HG03565 (cell line): ENCODE data around the gene DUSP3.

Experiments
- ATAC-seq: cut with Tn5 transposase; IDR thresholded peaks from one replicate; pipeline ENCODE4 v1.9.1; 2021; ENCODE audit warnings: mild to moderate bottlenecking, moderate library complexity; ENCODE audit not compliant: unreplicated experiment

Gene DUSP3

DNA sequence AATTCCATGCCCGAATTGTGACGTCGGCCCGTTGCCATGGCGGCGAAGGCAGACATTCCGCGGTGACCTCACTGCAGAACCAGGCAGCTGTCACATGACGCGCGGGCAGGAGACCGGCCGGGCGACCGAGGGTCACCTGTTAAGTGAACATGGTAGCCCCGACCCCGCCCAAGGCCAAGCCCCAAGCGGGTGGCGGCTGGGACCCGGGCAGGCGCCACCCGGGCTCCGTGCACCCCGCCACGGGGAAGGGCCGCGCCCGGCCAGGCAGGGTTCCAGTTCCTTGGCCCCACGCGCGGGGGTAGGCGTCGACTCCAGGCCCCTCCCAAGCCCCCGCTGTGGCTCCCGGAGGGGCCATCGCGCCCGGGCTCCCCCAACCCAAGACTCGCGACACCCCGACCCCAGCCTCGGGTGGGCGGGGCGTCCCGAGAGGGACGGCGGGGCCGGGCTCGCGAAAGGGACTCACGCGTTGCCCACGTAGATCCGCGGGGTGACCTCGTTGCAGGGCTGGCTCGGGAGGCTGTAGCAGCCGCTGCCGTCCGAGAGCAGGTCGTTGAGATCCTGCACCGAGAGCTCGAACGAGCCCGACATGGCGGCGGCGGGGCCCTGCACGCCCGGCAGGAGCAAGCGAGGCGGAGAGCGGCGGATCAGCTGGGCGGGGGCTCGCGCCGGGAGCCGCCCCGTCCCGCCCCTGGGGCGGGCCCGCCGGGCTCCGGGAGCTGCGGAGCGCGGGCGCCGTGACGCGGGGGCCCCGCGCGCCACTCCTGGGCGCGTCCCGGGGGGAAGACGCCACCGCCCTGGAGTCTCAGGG, at the start of gene DUSP3:
Gene DUSP3 (minus strand): TSS at position 641 of the 808 bp plus-strand sequence. CDS start 53 bp downstream, at position 588.
- peak; percentile 74 for ATAC-seq

DNA sequence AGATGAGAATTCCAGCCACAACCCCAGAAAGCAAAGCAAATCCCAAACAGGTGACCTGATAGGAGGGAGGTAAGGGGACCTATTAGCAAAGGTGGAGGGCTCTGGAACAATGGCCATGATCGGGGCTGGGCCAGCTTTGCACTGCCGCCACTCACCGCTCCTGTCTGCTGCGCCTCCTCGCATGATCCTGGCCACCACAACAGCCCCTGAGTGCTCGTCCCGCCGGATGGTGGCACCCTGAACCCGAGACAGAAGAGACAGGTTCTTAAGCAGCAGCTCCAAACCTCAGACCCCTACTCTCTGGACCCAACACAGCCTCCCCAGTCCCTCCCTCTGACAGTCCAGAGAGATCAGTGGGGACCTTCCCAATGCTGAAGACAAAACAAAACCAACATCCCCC, 48.8 kb upstream of the DUSP3 start:
- no peak for ATAC-seq

DNA sequence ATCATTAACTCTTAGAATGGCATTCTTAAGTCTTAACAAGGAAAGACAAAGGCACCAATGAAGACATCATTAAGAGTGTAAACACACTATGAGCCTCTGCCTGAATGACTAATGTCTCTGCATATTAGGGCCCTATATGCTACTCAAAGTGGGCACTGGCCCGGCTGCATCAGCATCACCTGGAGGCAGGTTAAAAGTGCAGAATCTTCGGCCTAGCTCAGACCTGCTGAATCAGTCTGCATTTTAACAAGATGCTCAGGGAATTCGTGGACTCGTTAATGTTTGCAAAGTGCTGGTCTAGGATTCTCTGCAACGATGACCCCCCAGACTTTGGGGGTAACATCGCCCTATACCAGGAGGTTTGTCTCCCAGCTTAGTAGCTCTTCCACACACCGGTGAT, 47.4 kb upstream of the DUSP3 start:
- no peak for ATAC-seq

DNA sequence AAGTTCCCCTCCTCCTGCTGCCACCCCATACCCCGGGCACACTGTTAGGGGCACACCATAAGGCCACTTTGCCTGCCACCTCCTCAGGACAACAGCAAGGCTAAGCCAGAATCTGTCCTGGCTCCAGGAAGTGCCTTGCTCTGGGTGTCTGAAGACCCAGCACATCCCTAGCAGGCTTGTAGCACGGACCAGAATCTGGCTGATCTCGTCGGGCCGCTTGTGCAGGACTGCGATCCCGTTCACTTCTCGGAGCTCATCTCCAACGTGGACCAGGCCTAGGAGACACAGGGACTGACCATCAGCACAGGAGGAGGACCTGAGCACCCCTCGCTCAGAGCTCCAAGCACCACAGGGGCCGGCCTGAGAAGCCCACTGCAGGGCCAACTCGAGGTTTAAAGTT, 46.8 kb upstream of the DUSP3 start:
- ATAC-seq, result no peak

DNA sequence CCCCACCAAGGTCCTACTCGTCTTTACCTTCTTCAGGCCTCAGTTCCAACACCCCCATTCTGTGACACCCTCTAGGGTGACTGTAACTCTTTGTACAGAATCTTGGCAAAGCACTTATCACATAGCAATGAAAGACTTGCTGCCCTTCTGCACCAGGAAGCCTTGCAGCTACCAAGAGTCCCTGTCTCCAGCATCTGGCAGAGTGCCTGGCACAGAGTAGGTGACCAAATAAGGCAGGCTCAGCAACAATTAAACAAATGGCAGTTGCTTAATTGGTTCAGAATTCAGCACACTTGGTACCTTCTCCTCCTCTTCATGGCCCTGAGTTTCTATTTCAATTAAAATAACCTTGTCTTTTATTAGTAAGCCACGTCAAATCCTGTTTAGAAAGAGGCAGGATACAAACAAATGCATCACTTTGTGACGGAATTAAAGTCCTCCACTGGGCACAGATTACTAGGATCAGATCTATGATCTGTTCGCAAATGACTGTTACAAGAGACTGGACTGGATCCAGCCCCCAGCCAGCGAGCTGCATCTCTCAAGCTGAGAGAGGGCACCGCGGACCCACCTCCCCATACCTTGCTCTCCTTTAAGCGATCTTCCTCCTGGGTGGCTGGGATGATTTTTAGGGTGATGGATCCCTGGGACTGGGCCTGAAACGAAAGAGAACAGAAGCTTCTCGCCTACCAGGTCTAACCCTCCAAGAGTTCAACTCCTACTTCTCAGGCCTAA, 44.7 kb upstream of the DUSP3 start:
- no peak for ATAC-seq

DNA sequence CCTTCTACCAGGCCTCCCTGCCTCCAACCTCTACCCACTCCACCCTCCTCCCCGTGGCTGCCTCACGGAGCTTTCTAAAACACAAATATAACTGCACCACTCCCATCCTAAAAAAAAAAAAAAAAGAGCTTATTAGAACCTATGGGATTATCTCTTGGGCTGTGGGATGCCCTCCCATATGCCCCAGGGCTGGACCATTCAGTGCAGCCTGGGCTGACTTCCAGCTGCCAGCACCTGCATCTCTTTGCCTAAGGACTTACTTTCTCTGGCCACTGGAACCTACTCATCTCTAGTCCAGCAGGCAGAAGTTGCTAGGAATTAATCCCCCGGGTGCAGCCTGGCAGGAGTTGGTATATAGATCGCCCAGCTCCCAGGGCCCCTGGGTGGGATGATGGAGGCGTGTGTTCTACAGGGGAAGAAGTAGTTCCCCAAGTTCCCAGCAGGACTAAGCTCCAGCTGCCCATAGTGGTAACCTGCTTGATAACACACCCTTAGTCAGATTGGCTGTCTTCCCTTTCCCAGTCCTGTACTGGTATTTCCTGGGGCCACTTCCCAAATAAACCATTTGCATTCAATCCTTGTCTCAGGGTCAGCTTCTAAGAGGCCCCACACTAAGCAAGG, 43.9 kb upstream of the DUSP3 start:
- ATAC-seq, result no peak

DNA sequence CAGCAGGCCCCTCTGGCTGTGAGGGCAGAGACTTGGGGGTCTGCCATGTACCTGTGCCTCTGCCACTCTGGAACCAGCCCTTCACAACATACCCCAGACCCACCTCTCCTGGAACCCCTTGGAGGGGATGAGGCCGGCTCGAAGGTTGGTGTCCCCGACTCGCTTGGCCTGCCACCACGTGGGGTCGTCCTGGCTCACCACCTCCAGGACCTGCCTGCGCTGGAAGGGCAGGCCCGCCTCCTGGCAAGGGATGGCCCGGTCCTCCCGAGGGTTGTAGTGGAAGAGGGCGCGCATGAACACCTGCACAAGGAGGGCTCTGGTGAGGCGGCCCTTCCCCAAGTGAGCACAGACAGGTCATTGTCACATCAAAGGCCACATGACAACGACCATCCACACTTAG, 42.0 kb upstream of the DUSP3 start:
- ATAC-seq, result no peak

DNA sequence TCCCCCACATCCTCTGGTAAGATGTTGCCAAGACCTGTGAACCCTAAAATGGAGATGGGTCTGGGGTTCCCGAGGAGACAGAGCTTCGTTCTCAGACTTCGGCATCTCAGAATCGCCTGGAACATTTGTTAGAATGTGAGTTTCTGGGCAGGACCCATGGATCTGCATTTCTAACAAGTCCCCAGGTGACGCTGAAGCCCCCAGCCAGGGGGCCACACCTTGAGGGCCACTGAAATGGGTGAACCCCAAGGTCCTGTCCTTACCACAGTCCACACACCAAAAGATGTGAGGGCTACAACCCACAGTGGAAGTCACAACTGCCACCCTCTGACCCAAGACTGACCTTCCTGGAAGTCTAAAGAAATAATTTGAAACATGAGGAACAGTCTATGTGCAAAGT, 40.2 kb upstream of the DUSP3 start:
- no peak for ATAC-seq

DNA sequence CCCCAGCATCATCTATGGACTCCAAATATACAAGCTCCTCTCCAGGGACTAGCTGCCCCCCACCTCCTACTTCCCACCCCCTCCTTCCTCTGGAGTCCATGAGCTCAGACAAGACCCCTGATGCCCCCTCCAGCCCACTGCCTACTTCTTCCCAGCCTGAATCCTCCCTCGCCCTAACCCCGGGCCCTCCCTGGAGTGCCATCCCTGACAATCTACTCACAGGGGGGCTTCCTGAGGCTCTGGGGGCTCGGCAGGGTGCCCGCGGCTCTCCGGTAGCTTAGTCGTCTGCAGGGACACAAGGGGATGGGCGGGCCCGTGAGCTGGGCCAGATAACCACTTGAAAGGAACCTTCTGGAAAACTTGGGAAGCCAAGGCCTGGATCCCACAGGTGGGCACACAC, 39.0 kb upstream of the DUSP3 start:
- no peak for ATAC-seq

DNA sequence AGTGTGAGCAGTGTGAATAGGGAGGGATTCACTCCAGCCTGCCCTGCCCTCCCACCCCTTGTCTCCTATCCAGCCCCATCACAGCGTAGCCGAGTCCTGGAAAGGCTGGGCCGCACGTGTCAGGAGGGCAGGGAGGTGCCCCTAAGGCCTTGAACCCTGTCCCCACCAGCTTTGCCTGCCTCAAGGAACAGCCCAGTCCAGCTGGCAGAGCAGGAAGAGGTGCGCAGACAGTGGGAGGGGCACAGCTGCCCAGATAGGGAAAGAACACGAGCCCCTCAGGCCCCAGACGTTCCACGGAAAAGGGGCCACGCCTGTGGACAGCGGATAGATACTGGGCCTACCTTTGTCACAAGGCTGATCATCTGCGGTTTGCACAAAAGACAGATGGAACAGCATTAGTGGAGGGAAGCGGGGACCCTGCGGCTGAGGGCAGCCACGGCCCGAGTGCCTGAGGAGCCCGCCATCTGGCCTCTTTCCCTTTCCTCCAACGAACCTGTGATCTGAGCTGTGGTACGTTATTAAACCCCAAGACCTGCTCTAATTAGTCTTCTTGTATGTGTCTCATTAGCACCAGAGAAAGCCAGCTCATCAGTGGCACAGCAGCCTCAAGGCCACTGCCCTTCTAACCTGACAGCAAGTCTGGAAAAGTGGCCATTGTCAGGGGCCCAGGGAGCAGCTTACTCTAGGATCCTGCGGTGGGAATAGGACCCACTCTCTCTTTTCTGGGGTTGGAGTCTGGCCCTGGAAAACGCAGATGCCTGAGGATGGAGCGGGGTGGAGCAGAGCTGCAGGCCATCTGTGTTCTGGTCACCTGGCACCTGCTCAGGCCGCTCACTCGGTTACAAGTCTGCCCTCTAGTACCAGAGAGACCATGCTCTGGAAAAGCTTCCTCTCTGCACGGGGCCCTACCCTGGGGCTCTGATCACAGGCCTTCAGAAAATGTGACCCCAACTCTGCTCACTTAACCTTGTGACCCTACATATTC, 37.9 kb upstream of the DUSP3 start:
- ATAC-seq, result no peak

DNA sequence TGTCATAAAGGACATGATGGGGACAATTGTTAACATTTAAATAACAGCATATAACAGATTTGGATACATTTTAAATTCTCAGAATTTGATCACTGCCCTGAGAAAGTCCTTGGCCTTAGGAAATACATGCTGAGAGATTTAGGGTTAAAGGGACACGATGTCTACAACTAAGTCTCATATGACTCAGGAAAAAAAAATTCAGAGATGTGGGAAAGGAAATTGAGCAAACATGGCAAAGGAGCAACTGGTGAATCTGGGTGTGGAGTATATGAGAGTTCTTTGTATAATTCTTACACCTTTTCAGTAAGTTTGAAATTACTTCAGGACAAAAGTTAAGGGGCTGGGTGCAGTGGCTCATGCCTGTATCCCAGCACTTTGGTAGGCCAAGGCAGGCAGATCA, 35.9 kb upstream of the DUSP3 start:
- no peak for ATAC-seq

DNA sequence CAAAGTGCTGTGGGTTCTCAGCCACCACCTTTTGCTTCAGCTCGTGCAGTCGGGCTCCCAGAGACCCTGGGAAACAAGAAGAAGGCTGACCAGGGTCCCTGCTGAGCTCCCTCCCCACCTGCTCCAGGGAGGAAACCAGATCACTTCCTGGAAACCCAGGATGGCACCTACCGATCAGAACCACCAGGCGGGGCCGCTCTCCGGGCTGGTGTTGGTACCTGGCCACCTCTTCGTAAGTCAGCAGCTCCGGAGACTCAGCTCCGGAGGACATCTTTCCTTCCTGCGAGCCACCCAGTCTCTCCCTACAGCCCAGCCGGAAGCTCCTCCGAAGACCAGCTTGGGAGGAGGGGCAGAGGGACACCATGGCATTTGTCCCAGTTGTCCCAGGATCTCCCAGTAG, 35.2 kb upstream of the DUSP3 start:
- ATAC-seq, result no peak

DNA sequence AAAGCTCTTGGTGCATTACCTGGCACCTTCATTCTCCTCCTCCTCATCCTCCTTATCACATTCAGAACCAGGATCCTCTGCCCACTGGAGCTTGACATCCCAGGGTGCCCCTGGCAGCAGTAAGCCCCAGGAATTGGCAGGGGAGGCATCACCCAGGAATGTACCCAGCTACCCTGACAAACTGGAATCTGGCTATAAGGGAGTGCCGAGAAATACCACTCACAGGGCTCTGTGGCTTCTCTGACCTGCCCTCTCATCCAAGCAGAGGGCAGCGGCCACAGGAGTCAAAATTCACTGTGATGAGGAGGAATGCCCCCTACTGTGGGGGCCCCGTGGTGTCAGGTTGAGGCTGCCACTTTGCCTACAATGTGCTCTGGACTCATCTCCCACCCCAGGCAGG, 34.6 kb upstream of the DUSP3 start:
- ATAC-seq, result no peak

DNA sequence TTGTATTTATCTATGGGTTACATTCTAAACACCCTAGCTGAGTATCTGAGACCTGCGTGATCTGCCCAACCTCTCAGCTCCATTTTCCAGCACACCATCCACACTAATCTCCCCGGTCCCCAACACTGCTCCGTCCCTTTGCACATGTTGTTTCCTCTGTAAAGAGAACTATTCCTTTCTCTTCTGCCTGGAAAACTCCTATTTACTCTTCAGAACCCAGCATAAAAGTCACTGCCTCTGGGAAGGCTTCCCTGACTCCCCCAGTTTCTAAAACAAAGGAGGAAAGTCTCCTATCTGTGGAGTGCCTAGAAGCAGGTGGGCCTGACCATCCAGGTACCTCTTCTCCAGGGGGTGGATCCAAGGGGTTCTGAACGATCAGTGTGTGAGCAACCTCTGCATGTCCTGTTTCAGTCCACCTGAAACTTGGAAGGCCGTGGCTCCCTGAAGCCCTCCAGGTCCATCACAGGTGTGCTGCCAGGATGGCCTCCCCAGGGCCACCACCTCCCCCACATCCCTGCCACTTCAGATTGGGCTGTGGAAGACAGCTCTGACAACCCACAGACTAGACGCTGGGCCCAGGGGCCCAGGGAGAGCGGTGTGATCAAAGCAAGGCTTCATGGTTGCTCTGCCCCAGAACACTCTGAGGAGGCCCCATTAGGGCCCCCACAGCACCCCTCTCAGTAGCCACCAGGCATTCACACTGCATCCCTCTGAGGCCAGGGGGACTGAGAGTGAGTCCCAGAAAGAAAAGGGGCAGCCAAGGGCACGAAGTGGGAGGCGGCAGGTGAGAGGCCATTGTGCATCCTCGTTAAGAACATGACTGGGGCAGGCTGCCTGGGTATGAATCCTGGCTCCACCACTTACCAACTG, 33.9 kb upstream of the DUSP3 start:
- no peak for ATAC-seq

DNA sequence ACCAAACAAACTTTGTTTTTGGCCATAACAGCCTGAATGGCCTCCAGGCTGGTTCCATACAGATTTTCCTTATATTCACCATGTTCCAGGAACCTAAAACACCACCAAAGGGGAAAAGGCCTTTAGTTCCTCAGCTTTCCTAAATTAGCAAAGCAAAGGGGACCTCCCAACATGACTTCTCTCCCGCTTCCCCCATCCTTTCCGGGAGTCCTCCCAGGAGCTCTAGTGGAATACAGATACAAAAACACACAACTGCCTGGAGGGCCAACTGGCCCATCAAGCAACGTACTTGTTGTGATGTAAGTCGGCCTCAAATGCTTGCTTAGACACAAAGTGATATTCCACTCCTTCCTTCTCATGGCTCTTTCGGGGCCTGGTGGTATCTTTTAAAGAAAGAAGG, 32.0 kb upstream of the DUSP3 start:
- no peak for ATAC-seq

DNA sequence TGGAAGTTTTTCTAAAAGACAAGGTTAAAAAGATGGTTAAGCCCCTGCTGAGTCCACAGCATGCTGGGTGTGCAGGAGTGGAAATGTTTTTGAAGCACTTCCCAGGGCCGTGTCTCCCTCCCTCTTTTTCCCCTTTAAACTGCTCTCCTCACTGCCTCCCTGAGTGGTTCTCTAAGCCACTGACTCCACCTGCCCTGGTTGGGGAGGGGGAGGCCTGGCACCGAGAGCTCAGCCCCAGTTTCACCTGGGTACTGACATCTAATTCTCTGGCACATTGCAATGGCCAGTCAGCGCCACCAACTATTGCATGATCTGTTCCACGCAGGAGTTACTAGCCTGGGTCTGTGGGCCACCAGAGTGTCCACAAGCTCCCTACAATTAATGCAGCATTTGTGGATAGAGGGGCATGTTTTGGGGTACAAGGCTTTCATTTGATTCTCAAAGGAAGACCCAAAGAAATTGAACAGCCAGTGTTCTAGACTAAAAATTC, 31.5 kb upstream of the DUSP3 start:
- ATAC-seq, result no peak

DNA sequence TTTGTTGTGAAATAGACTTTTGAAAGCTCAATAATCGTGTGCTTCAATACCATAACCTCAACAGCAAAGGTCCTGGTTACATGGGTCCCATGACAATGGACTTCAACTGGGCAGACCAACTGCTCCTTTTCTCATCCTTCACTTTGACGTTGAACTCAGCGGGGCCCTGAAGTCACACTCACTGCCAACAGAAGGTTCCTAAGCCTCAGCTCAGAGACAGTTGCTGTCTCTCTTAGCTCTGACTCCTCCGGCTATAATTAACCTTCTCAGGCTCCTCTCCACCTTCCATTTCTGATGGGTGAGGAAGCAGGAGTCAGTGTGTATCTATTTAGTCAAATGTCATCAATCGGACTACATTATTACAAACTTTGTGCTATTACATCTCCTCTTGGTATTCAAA, 30.3 kb upstream of the DUSP3 start:
- ATAC-seq, result no peak

DNA sequence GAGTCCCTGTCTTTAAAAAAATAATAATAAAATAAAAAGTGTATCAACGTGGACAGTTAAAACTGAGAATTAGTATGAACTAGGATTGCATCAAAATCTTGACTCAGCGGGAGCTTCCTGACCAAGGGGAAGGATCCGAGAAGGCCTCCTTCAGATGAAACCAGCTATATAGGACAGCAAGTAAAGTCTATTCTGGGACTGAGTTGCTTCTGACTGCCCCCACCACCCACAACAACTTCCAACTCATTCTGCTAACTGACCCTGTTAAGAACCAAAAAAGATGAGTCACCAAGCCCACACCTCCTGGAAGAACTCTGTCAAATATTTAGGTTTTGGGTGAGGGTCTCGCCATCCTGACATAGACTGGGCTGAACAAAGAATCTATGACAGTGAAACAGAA, 29.3 kb upstream of the DUSP3 start:
- ATAC-seq, result no peak

DNA sequence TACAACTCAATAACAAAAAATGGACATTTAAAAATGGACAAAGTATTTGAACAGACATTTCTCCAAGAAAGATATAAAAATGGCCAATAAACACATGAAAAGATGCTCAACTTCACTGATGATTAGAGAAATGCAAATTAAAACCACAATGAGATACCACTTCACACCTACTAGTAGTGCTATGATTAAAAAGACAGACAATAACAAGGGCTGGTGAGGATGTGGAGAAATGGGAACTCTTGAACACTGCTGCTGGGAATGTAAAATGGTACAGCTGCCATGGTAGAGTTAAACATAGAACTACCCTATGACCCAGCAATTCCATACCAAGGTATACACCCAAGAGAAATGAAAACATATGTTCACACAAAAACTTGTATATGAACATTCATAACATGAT, 26.3 kb upstream of the DUSP3 start:
- ATAC-seq, result no peak

DNA sequence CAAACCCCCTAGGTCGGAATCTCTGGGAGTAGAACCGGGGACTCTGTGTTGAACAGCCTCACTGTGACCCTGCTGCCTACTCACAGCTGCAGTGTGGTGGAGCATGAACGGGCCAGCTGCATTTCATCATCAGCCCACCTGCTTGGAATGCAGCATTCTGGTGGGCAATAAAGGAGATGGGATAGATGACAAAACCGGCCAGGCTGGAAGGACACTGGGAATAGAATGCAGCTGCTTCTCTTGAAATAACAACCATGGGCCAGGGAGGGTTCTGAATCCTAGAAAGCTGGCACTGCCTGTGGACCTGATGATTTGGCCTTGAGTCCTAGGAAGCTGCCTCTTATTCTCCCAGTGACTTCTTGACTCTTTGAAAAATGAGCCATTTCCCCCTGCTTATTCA, 25.0 kb upstream of the DUSP3 start:
- no peak for ATAC-seq
